GM18505 (cell line): ENCODE data around the gene KRT6A.

Experiments
- ATAC-seq: cut with Tn5 transposase; IDR thresholded peaks from one replicate; pipeline ENCODE4 v1.9.1; 2021; ENCODE audit not compliant: unreplicated experiment
- POLR2A ChIP-seq: IDR thresholded peaks from 4 replicates; pipeline ENCODE4 v1.6.1; 2011; ENCODE audit warnings: borderline replicate concordance; ENCODE audit not compliant: insufficient read depth, insufficient read length; ENCODE audit errors: extremely low read depth

KRT6A gene

GRCh38 chr12:52519826-52520662 is 27.0 kb upstream of the KRT6A start, which contains the start of gene KRT5:
KRT5 (minus strand) TSS chr12:52520394; CDS start chr12:52520296, 98 bp downstream.
- no peak for ATAC-seq
- TF ChIP-seq POLR2A, result no peak

- no peak for ATAC-seq
- no peak for TF ChIP-seq POLR2A
Observed at GRCh38 chr12:52519387-52519703, 26.3 kb upstream of the KRT6A start.

GRCh38 chr12:52518574-52519386 is 25.7 kb upstream of the KRT6A start:
- no peak for TF ChIP-seq POLR2A
- no peak for ATAC-seq

GRCh38 chr12:52517888-52518287 is 24.8 kb upstream of the KRT6A start:
- TF ChIP-seq POLR2A, result no peak
- no peak for ATAC-seq

GRCh38 chr12:52517005-52517835 is 24.2 kb upstream of the KRT6A start:
- ATAC-seq, result no peak

GRCh38 chr12:52515927-52516831 is 23.1 kb upstream of the KRT6A start:
- ATAC-seq, result no peak
- TF ChIP-seq POLR2A, result no peak

More at GRCh38 chr12:52517005-52517835, 24.2 kb upstream of the KRT6A start:
- no peak for TF ChIP-seq POLR2A

GRCh38 chr12:52515319-52515646 is 22.2 kb upstream of the KRT6A start:
- ATAC-seq, result no peak

GRCh38 chr12:52514471-52515318 is 21.6 kb upstream of the KRT6A start:
- TF ChIP-seq POLR2A, result no peak

More at GRCh38 chr12:52515319-52515646, 22.2 kb upstream of the KRT6A start:
- no peak for TF ChIP-seq POLR2A

GRCh38 chr12:52513736-52514135 is 20.7 kb upstream of the KRT6A start:
- ATAC-seq, result no peak
- TF ChIP-seq POLR2A, result no peak

More at GRCh38 chr12:52514471-52515318, 21.6 kb upstream of the KRT6A start:
- no peak for ATAC-seq

GRCh38 chr12:52508211-52508610 is 15.2 kb upstream of the KRT6A start:
- ATAC-seq, result no peak
- TF ChIP-seq POLR2A, result no peak
